HG02884 (cell line): ENCODE measurements around the gene ZNF512.

Experiments used
- ATAC-seq: cut with Tn5 transposase; IDR thresholded peaks from one replicate; pipeline ENCODE4 v1.9.1; 2021; ENCODE audit warnings: mild to moderate bottlenecking, moderate library complexity; ENCODE audit not compliant: unreplicated experiment

The ZNF512 gene

DNA sequence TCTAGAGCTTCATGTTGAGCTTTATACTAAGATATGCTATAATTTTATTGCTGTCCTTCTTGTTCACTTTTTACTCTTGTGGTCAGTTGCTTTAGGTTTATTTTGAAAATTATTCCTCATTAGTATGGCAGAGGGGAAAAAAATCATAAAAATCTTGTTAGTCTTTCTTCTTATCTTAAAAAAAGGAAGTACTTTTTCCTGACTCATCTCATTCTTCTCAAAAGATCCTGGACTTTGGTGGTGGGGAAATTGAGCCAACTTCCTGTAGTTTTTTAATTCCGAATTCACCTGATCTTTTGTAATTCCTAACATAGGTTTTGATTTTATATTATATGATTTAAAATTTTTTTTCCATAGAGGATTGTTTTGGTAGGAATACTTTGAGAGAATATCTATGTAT lies 84.6 kb downstream of the ZNF512 start:
- no peak for ATAC-seq

DNA sequence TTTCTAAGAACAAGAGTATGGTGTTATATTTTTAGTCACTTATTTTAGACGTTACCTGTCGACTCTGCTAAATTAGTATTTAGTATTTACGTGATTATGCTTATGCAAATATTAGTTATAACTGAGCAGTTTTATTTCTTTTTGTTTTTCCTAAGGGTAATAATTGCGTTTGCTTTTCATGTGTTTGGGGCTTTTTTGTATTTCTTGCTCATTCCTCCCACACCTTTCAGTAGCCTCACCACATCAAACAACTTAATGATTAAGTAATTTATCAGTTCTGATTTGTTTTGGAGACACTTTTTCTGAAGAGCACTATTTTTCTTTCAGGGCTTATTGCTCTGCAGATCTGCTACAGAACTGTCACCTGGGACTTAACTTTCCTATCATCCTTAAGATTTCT lies 88.4 kb downstream of the ZNF512 start:
- no peak for ATAC-seq
